A549 (cell line): ENCODE results near the gene PCNX4. TPM values are rescaled to one million over a fixed set of nuclear protein-coding genes. Genes with fewer than 3 reads are reported as not detected.

Source experiments
- ATAC-seq, 2 experiments: fragments of 200-7000 bp in 1 of 2; fragments of >200 bp in 1 of 2; cut with Nextera tagmentation in 1 of 2; cut with Tn5 transposase in 1 of 2; 3 replicates each; pipeline versions ENCODE4 v1.8.0 to v1.9.1; 2018 to 2020; ENCODE audit warnings: mild to moderate bottlenecking in 1 of 2, moderate library complexity in 1 of 2
- CTCF ChIA-PET: fragments of 300-600 bp; sonication (Branson Sonifier 250); formaldehyde crosslinking; extraction: SDS; loops from one replicate; lab custom pipeline; 2021; ENCODE audit warnings: antibody characterized with exemption, inconsistent platforms; lab: Yijun Ruan, JAX
- POLR2A ChIA-PET: fragments of 350-600 bp; formaldehyde crosslinking; extraction: SDS; loops from one replicate; lab custom pipeline; 2021; ENCODE audit warnings: antibody characterized with exemption, inconsistent platforms; lab: Yijun Ruan, JAX
- DNase-seq, 2 experiments: peaks; one replicate each; pipeline versions ENCODE4 v3.0.0 to v3.0.0-alpha.2; 2011 to 2016; ENCODE audit warnings: low read depth in 1 of 2, low spot score in 1 of 2
- FAIRE-seq: peaks from 2 replicates; lab custom pipeline; 2011; peaks lifted over from hg19 to GRCh38; lab: Jason Lieb, UNC
- H3K27ac ChIP-seq, 2 experiments: fragments of >200 bp; sonication (Bioruptor Twin); formaldehyde crosslinking; 3 replicates each; pipeline ENCODE4 v1.5.1; 2016 to 2017
- H3K4me1 ChIP-seq: fragments of >200 bp; sonication (Bioruptor Twin); formaldehyde crosslinking; 3 replicates; pipeline ENCODE4 v1.6.1; 2016
- H3K4me2 ChIP-seq: fragments of >200 bp; sonication (Bioruptor Twin); formaldehyde crosslinking; 3 replicates; pipeline ENCODE4 v1.6.1; 2016
- H3K4me3 ChIP-seq: fragments of >200 bp; sonication (Bioruptor Twin); formaldehyde crosslinking; 3 replicates; pipeline ENCODE4 v1.5.1; 2016
- H3K9me3 ChIP-seq: fragments of >200 bp; sonication (Bioruptor Twin); formaldehyde crosslinking; 3 replicates; pipeline ENCODE4 v1.6.1; 2016
- ATOH8 ChIP-seq: fragments of 250-450 bp; sonication (Bioruptor Pico); IDR thresholded peaks from 2 replicates; pipeline ENCODE4 v1.5.0; 2020; ENCODE audit warnings: low read depth, mild to moderate bottlenecking, moderate library complexity
- BHLHE40 ChIP-seq: IDR thresholded peaks from 2 replicates; pipeline ENCODE4 v1.6.1; 2012; ENCODE audit warnings: low read depth, low read length, inconsistent platforms
- CBX2 ChIP-seq: fragments of 200-600 bp; sonication (generic); IDR thresholded peaks from 2 replicates; pipeline ENCODE4 v1.6.1; 2016; ENCODE audit warnings: low read depth, mild to moderate bottlenecking, borderline replicate concordance
- CHD4 ChIP-seq: fragments of 200-600 bp; sonication (generic); IDR thresholded peaks from 2 replicates; pipeline ENCODE4 v1.6.1; 2016; ENCODE audit warnings: antibody characterized with exemption, mild to moderate bottlenecking, borderline replicate concordance
- EHF ChIP-seq: fragments of 250-450 bp; sonication (Bioruptor Pico); IDR thresholded peaks from 2 replicates; pipeline ENCODE4 v1.5.0; 2020; ENCODE audit warnings: mild to moderate bottlenecking
- ELK1 ChIP-seq: fragments of 150-350 bp; IDR thresholded peaks from 2 replicates; pipeline ENCODE4 v1.6.1; 2014; ENCODE audit warnings: low read depth, mild to moderate bottlenecking, low read length
- EP300 ChIP-seq, 2 experiments: fragments of >200 bp; sonication (Bioruptor Twin); formaldehyde crosslinking; IDR thresholded peaks; 2 replicates in 1 of 2; 3 replicates in 1 of 2; pipeline ENCODE4 v1.6.1; 2016 to 2017
- ESRRA ChIP-seq: fragments of 150-350 bp; IDR thresholded peaks from 2 replicates; pipeline ENCODE4 v1.6.1; 2014; ENCODE audit warnings: mild to moderate bottlenecking, low read length, borderline replicate concordance
- FOSB ChIP-seq: fragments of 250-450 bp; sonication (Bioruptor Pico); IDR thresholded peaks from 2 replicates; pipeline ENCODE4 v1.5.0; 2020; ENCODE audit warnings: mild to moderate bottlenecking, moderate library complexity
- FOSL2 ChIP-seq, 2 experiments: fragments of 450-650 bp in 1 of 2; fragments of >200 bp in 1 of 2; sonication (Bioruptor Twin) in 1 of 2; formaldehyde crosslinking; IDR thresholded peaks; 2 replicates each; pipeline versions ENCODE4 v1.5.0 to v1.6.1; 2016 to 2020; ENCODE audit warnings: mild to moderate bottlenecking in 1 of 2, moderate library complexity in 1 of 2
- HEYL ChIP-seq: fragments of 250-450 bp; sonication (Bioruptor Pico); IDR thresholded peaks from 2 replicates; pipeline ENCODE4 v1.8.0; 2021; ENCODE audit warnings: mild to moderate bottlenecking, moderate library complexity
- HMGXB4 ChIP-seq: fragments of 250-450 bp; sonication (Bioruptor Pico); IDR thresholded peaks from 2 replicates; pipeline ENCODE4 v1.5.0; 2021; ENCODE audit warnings: mild to moderate bottlenecking, moderate library complexity, borderline replicate concordance
- HOXA7 ChIP-seq: fragments of 250-450 bp; sonication (Bioruptor Pico); IDR thresholded peaks from 2 replicates; pipeline ENCODE4 v1.5.0; 2020; ENCODE audit warnings: mild to moderate bottlenecking, moderate library complexity
- HOXB13 ChIP-seq: fragments of 250-450 bp; sonication (Bioruptor Pico); IDR thresholded peaks from 2 replicates; pipeline ENCODE4 v1.5.0; 2020; ENCODE audit warnings: low read depth, mild to moderate bottlenecking, moderate library complexity
- KDM1A ChIP-seq: fragments of 200-600 bp; sonication (generic); IDR thresholded peaks from 2 replicates; pipeline ENCODE4 v1.6.1; 2016; ENCODE audit warnings: low read depth, mild to moderate bottlenecking
- NFE2L2 ChIP-seq: fragments of 150-350 bp; conservative IDR thresholded peaks from 2 replicates; pipeline ENCODE4 v1.6.1; 2014; ENCODE audit warnings: low read length
- PHF8 ChIP-seq: fragments of 200-600 bp; sonication (generic); IDR thresholded peaks from 2 replicates; pipeline ENCODE4 v1.6.1; 2016; ENCODE audit warnings: low read depth, mild to moderate bottlenecking, antibody characterized with exemption, moderate library complexity, borderline replicate concordance
- RARB ChIP-seq: fragments of 250-450 bp; sonication (Bioruptor Pico); IDR thresholded peaks from 2 replicates; pipeline ENCODE4 v1.8.0; 2021; ENCODE audit warnings: mild to moderate bottlenecking, moderate library complexity
- REST ChIP-seq: fragments of 200-600 bp; sonication (generic); IDR thresholded peaks from 2 replicates; pipeline ENCODE4 v1.6.1; 2016; ENCODE audit warnings: antibody characterized with exemption, mild to moderate bottlenecking, moderate library complexity
- RFX5 ChIP-seq: fragments of 450-650 bp; IDR thresholded peaks from 2 replicates; pipeline ENCODE4 v1.7.1; 2014; ENCODE audit warnings: antibody characterized with exemption, mild to moderate bottlenecking, moderate library complexity
- RNF2 ChIP-seq: fragments of 200-600 bp; sonication (generic); IDR thresholded peaks from 2 replicates; pipeline ENCODE4 v1.6.1; 2016; ENCODE audit warnings: low read depth, mild to moderate bottlenecking, antibody characterized with exemption, moderate library complexity, borderline replicate concordance
- SMC3 ChIP-seq: fragments of >200 bp; sonication (Bioruptor Twin); formaldehyde crosslinking; IDR thresholded peaks from 3 replicates; pipeline ENCODE4 v1.6.1; 2018; ENCODE audit warnings: inconsistent platforms
- WGBS: methylation state at CpG from one replicate; pipeline ENCODE4 v1.1.6; 2017; ENCODE audit errors: missing lambda C conversion rate; 5-methylcytosine and 5-hydroxymethylcytosine counted together
- polyA plus RNA-seq, 4 experiments: library from polyadenylated mRNA; depleted of rRNA in 3 of 4; stranded (reverse); fragments of >200 nt; fragmentation: RNase III in 1 of 4; extraction: RNeasy Plus Mini Kit Qiagen cat#74134 plus additional on column Dnase treatment in 1 of 4; gene quantifications; 2 replicates in 3 of 4; 3 replicates in 1 of 4; pipeline ENCODE4 v1.2.3, GENCODE V29; 2011 to 2017
- TF ChIP-seq, protein P1 (sequence below): IDR thresholded peaks from 2 replicates; pipeline ENCODE4 v1.6.1; 2012
- TF ChIP-seq, protein P2 (sequence below): fragments of 450-650 bp; IDR thresholded peaks from 2 replicates; pipeline ENCODE4 v1.6.1; 2014; ENCODE audit warnings: antibody characterized with exemption

Gene PCNX4
- polyA plus RNA-seq, 2 of the 4 experiments (the other 2 are of a cell fraction) = 24.2 to 51.0 TPM

DNA sequence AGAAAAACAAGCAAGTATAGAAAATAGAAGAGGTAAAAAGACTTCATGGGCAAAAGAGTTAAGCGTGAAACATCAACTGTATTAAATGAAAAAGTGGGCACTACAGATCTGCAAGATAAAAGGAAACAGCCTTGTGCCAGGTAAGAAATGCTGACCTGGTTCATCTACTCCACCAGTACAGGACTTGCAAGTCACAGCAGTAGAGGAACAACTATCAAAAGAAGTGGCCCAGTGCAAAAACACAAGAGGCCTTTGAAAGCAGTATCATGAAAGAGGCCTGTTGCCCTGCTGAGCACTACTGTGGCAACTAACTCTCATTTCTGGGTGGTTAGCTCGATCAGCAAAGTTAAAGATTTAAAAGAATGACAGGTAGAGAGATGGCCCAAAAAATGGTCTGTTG is 62.9 kb downstream of the PCNX4 start:
- Histone ChIP-seq H3K4me1 (peaks cover 17% of the 10 kb centered on the region), H3K27ac (no peak overlapping the region), H3K4me3 (no peak overlapping the region), H3K9me3 (no peaks in the 10 kb centered on the region), H3K4me2 (no peak overlapping the region)
- WGBS = 79% methylated on average over 2 of the region's 2 CpGs
- FAIRE-seq (no peak), DNase-seq (no peak), ATAC-seq (no peak)
- ChIA-PET POLR2A (interaction anchor here (1.2 kb wide), 1 partner anchor 10 kb away, joined by 3 read pairs; the partner anchor contains the start of gene DHRS7), CTCF (interaction anchor here (0.6 to 1.9 kb wide), 4 partner anchors 8 to 63 kb away, joined by 3 to 17 read pairs (median 4); partner anchors contain the start of genes DHRS7 and PCNX4)
- TF ChIP-seq CBX2 (no peak), HEYL (CRISPR knock-in tag) (no peak), NFE2L2 (no peak), HOXA7 (no peak), REST (no peak), FOSL2 (IDR thresholded peaks at IDR 0.05) (no peak), FOSL2 (CRISPR knock-in tag; IDR thresholded peaks at IDR 0.05) (no peak), CHD4 (no peak)

GRCh38 chr14:60160422-60160821 is 68.7 kb downstream of the PCNX4 start:
- FAIRE-seq (no peak), DNase-seq (no peak), ATAC-seq (no peak)
- Histone ChIP-seq H3K4me3 (no peak overlapping the region), H3K27ac (no peak overlapping the region), H3K4me1 (peaks cover 9% of the 10 kb centered on the region; the same call in 2 of the 3 replicates), H3K9me3 (no peaks in the 10 kb centered on the region), H3K4me2 (no peak overlapping the region)
- TF ChIP-seq HOXA7 = no peak
- TF ChIP-seq BHLHE40 = no peak
- TF ChIP-seq HMGXB4 (CRISPR knock-in tag) = no peak
- TF ChIP-seq EP300 (IDR thresholded peaks at IDR 0.05) = no peak
- TF ChIP-seq, protein P1, sequence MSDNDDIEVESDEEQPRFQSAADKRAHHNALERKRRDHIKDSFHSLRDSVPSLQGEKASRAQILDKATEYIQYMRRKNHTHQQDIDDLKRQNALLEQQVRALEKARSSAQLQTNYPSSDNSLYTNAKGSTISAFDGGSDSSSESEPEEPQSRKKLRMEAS = no peak
- no peak for TF ChIP-seq EHF (CRISPR knock-in tag)
- no peak for TF ChIP-seq SMC3
- TF ChIP-seq RNF2 = no peak
- no peak for TF ChIP-seq ELK1
- TF ChIP-seq, protein P2, sequence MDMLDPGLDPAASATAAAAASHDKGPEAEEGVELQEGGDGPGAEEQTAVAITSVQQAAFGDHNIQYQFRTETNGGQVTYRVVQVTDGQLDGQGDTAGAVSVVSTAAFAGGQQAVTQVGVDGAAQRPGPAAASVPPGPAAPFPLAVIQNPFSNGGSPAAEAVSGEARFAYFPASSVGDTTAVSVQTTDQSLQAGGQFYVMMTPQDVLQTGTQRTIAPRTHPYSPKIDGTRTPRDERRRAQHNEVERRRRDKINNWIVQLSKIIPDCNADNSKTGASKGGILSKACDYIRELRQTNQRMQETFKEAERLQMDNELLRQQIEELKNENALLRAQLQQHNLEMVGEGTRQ = no peak
- TF ChIP-seq ATOH8 (CRISPR knock-in tag) = no peak
- no peak for TF ChIP-seq PHF8
- TF ChIP-seq RARB (CRISPR knock-in tag) = no peak
- TF ChIP-seq HOXB13 = no peak
- TF ChIP-seq ESRRA = no peak
- no peak for TF ChIP-seq RFX5
- TF ChIP-seq FOSB (CRISPR knock-in tag) = no peak
- no peak for TF ChIP-seq KDM1A
- CTCF ChIA-PET = interaction anchor here (1.2 to 1.8 kb wide), 2 partner anchors 70 to 83 kb away, joined by 3 to 4 read pairs; no protein-coding TSS in a partner anchor
- WGBS = 95% methylated on average over 7 of the region's 7 CpGs
- POLR2A ChIA-PET = interaction anchor here (0.7 kb wide), 1 partner anchor 18 kb away, joined by 3 read pairs; no protein-coding TSS in a partner anchor
